LoVo (cell line): ENCODE measurements around the gene CYFIP2.
A peak's percentile ranks its signal among the peaks of the same experiment; 100 is the strongest.

ENCODE experiments used
- DNase-seq: peaks from one replicate; pipeline ENCODE4 v3.0.0-alpha.2; 2016; ENCODE audit warnings: low spot score

The CYFIP2 gene

GRCh38 chr5:157326440-157327005 lies 60.6 kb downstream of the CYFIP2 start:
- DNase-seq = no peak

GRCh38 chr5:157327771-157328170 lies 61.8 kb downstream of the CYFIP2 start:
- no peak for DNase-seq

GRCh38 chr5:157328277-157328912 lies 62.5 kb downstream of the CYFIP2 start:
- DNase-seq = peak; percentile 76

- no peak for DNase-seq
Measured at GRCh38 chr5:157331807-157332206, 65.9 kb downstream of the CYFIP2 start.

GRCh38 chr5:157335534-157336422 lies 69.9 kb downstream of the CYFIP2 start:
- no peak for DNase-seq

GRCh38 chr5:157336423-157336744 lies 70.5 kb downstream of the CYFIP2 start:
- no peak for DNase-seq

GRCh38 chr5:157339409-157339808 lies 73.5 kb downstream of the CYFIP2 start:
- DNase-seq = no peak

- DNase-seq = peak; percentile 11
Measured at GRCh38 chr5:157342822-157343402, 77.0 kb downstream of the CYFIP2 start.

- no peak for DNase-seq
Measured at GRCh38 chr5:157343842-157344790, 78.2 kb downstream of the CYFIP2 start.

GRCh38 chr5:157345067-157345466 lies 79.1 kb downstream of the CYFIP2 start:
- DNase-seq = no peak

- DNase-seq = no peak
Measured at GRCh38 chr5:157345485-157345884, 79.6 kb downstream of the CYFIP2 start.

GRCh38 chr5:157347301-157348048 lies 81.6 kb downstream of the CYFIP2 start:
- no peak for DNase-seq

GRCh38 chr5:157348049-157348400 lies 82.1 kb downstream of the CYFIP2 start:
- no peak for DNase-seq

GRCh38 chr5:157350939-157351801 lies 85.2 kb downstream of the CYFIP2 start:
- no peak for DNase-seq

GRCh38 chr5:157351802-157352092 lies 85.8 kb downstream of the CYFIP2 start:
- no peak for DNase-seq

- no peak for DNase-seq
Measured at GRCh38 chr5:157352756-157353340, 86.9 kb downstream of the CYFIP2 start.

GRCh38 chr5:157354800-157355199 lies 88.9 kb downstream of the CYFIP2 start:
- DNase-seq = no peak

GRCh38 chr5:157356576-157356975 lies 90.7 kb downstream of the CYFIP2 start:
- DNase-seq = no peak

- DNase-seq = no peak
Measured at GRCh38 chr5:157357823-157358222, 91.9 kb downstream of the CYFIP2 start.

- no peak for DNase-seq
Measured at GRCh38 chr5:157358871-157359270, 92.9 kb downstream of the CYFIP2 start.
